ENCODE data around the gene REEP6. TPM values are rescaled to one million over a fixed set of nuclear protein-coding genes. Genes with fewer than 3 reads are reported as not detected.

REEP6 gene
- total RNA-seq, 2 donors from 2014 or later = 1.4 to 2.9 TPM

- Mint-ChIP-seq H3K36me3 (peaks cover 0 to 7% of the 10 kb centered on the region in 2 donors), H3K27ac (no peak overlapping the region), H3K9me3 (no peaks in the 10 kb centered on the region)
- ATAC-seq (no peak), DNase-seq (ENCODE audit: low spot score in 2 of 2) (no peak)
Measured at GRCh38 chr19:1453525-1454364, 37.2 kb upstream of the REEP6 start.

- H3K36me3 Mint-ChIP-seq = peaks cover 0 to 7% of the 10 kb centered on the region in 2 donors
- H3K9me3 Mint-ChIP-seq = no peaks in the 10 kb centered on the region
- no peak for DNase-seq (ENCODE audit: low spot score in 2 of 2)
- no peak overlapping the region for H3K27ac Mint-ChIP-seq
- peak in 1 of 2 donors; percentile 7 for ATAC-seq
Measured at GRCh38 chr19:1455002-1455335, 36.0 kb upstream of the REEP6 start.

DNA sequence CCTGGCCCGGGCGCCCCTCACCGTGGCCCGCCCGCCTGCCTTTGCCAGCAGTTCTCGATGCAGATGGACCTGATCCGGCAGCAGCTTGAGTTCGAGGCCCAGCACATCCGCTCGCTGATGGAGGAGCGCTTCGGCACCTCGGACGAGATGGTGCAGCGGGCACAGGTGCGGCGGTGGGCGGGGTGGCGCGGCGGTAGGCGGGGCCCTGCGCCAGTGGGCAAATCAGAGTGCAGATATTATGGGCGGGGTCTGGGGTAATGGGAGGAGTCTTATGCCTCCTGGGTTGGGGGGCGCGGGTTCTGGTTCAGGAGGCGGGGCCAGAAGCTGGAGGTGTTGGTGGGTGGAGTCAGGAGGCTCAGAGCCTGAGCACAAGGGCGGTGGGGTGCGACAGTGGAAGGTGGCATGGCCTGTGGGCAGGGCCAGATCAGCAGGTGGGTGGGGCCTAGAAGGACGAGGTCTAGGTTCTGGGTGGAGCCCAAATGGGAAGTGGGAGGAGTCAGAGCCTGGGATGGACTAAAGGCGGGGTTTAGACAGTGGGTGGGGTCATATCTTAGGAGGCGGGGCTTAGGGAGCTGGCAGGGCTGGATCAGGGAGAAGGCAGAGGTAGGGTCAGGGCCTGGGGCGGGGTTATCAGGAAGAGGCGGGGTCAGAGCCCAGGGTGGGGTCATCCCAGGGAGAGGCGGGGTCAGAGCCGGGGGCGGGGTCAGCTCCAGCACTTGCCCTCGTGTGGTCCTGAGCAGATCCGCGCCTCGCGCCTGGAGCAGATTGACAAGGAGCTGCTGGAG is 35.5 kb upstream of the REEP6 start:
- peak in 1 of 2 donors; percentile 74 for DNase-seq (ENCODE audit: low spot score in 2 of 2)
- Mint-ChIP-seq H3K9me3 (no peaks in the 10 kb centered on the region), H3K27ac (no peak overlapping the region), H3K36me3 (peaks cover 0 to 4% of the 10 kb centered on the region in 2 donors)
- peak; percentile 52 to 69 for ATAC-seq

- no peak for ATAC-seq
- H3K9me3 Mint-ChIP-seq = no peaks in the 10 kb centered on the region
- no peak for DNase-seq (ENCODE audit: low spot score in 2 of 2)
- no peak overlapping the region for H3K27ac Mint-ChIP-seq
- H3K36me3 Mint-ChIP-seq = no peaks in the 10 kb centered on the region
Measured at GRCh38 chr19:1456121-1456900, 34.7 kb upstream of the REEP6 start.

DNA sequence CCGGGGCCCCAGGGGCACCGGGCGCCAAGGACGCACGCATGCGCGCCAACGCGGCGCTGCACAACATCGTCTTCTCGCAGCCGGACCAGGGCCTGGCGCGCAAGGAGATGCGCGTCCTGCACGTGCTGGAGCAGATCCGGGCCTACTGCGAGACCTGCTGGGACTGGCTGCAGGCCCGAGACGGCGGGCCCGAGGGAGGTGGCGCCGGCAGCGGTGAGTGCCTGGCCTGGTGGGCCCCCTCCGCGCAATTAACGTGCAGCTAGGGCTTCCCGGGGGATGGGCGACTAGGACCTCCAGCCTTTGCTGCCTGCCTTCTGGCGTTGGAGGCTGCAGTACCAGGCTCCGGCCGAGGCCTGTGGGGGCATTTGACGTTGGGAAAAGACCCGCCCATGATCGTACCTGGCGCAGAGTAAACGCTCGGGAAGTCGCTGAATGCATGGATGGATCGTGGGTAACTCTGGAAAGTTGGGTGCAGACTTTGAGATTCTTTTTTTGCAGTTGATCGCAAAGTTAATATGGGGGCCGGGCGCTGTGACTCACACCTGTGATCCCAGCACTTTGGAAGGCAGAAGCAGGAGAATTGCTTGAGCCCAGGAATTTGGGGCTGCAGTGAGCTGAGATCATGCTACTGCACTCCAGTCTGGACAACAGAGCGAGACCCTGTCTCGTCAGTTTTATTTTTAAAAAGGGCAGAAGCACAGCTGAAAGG is 33.8 kb upstream of the REEP6 start:
- ATAC-seq (no peak), DNase-seq (ENCODE audit: low spot score in 2 of 2) (no peak)
- Mint-ChIP-seq H3K27ac (no peak overlapping the region), H3K36me3 (no peaks in the 10 kb centered on the region), H3K9me3 (no peaks in the 10 kb centered on the region)

DNA sequence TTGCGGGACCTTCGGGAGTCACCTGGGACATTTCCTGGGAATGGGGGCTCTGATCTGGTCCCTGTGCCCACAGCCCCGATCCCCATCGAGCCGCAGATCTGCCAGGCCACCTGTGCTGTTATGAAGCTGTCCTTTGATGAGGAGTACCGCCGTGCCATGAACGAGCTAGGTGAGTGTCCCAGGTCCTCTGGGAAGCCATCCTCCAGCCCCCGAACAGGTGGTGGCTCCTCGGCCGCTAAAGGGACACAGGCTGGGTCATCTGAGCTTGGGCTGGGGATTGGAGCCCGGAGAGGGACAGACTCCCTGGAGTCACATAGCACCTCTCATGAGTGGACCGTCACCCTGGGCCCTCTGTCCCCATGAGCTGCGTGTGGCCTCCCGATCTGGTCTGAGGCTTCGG is 33.1 kb upstream of the REEP6 start:
- DNase-seq (ENCODE audit: low spot score in 2 of 2) (no peak), ATAC-seq (no peak)
- no peaks in the 10 kb centered on the region for H3K9me3 Mint-ChIP-seq
- H3K27ac Mint-ChIP-seq = no peak overlapping the region
- no peaks in the 10 kb centered on the region for H3K36me3 Mint-ChIP-seq

DNA sequence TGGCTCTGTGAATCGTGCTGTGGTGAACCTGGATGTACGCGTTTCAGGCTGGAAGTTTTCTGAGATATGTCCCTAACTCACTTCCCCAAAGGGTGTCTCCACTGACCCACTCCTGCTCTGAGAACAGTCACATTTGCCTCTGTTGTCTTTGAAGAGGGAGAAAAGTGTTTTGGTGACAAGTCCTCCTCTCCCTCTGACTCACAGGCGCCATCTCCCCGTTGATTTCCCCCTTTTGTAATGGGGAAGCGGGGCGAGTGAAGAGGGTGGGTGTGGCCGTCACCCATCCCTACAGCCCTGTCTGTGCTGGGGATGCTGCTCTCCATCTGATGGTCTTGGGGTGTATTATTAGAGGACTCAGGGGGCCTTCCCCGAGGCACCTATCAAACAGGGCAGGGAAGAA is 31.5 kb upstream of the REEP6 start:
- DNase-seq (ENCODE audit: low spot score in 2 of 2) = no peak
- H3K9me3 Mint-ChIP-seq = no peaks in the 10 kb centered on the region
- ATAC-seq = no peak
- no peaks in the 10 kb centered on the region for H3K36me3 Mint-ChIP-seq
- no peak overlapping the region for H3K27ac Mint-ChIP-seq

DNA sequence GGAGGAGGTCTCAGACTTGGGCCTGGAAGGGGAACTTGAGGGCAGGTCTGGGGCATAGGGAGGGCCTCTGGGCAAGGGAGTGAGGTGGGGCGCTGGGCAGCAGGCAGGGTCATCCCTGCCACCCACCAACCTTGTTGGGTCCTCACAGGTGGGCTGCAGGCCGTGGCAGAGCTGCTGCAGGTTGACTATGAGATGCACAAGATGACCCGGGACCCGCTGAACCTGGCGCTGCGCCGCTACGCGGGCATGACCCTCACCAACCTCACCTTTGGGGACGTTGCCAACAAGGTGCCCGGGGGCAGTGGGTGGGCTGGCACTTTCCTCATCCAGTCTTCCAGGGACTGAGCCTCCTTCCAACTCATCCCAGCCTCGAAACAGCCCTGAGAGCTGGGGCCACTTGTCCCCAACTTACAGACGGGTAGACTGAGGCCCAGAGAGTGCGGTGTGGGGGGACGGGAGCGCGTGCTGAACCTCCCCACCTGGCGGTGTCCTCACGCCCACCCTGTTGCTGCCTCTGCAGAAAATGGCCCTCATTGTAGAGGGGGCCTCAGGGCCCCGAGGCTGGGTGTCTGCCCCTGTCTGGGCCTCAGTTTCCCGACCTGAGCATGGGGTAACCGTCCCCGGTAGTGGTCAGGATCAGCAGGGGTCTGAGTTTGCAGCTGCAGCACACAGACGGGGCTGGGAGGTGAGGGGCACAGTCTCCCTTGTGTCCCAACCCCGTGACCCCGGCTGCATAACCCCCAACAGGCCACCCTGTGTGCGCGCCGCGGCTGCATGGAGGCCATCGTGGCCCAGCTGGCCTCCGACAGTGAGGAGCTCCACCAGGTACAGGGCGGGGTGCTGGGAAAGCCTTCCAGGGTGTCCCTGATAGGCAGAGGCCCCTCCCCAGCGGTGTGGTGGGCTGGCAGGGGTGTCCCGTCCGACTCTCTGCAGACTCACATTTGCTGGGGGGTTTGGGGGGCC is 30.7 kb upstream of the REEP6 start:
- Mint-ChIP-seq H3K9me3 (no peaks in the 10 kb centered on the region), H3K27ac (no peak overlapping the region), H3K36me3 (no peaks in the 10 kb centered on the region)
- no peak for ATAC-seq
- no peak for DNase-seq (ENCODE audit: low spot score in 2 of 2)

GRCh38 chr19:1461862-1462261 is 29.1 kb upstream of the REEP6 start:
- Mint-ChIP-seq H3K27ac (no peak overlapping the region), H3K9me3 (no peaks in the 10 kb centered on the region), H3K36me3 (no peaks in the 10 kb centered on the region)
- ATAC-seq (no peak), DNase-seq (ENCODE audit: low spot score in 2 of 2) (no peak)

DNA sequence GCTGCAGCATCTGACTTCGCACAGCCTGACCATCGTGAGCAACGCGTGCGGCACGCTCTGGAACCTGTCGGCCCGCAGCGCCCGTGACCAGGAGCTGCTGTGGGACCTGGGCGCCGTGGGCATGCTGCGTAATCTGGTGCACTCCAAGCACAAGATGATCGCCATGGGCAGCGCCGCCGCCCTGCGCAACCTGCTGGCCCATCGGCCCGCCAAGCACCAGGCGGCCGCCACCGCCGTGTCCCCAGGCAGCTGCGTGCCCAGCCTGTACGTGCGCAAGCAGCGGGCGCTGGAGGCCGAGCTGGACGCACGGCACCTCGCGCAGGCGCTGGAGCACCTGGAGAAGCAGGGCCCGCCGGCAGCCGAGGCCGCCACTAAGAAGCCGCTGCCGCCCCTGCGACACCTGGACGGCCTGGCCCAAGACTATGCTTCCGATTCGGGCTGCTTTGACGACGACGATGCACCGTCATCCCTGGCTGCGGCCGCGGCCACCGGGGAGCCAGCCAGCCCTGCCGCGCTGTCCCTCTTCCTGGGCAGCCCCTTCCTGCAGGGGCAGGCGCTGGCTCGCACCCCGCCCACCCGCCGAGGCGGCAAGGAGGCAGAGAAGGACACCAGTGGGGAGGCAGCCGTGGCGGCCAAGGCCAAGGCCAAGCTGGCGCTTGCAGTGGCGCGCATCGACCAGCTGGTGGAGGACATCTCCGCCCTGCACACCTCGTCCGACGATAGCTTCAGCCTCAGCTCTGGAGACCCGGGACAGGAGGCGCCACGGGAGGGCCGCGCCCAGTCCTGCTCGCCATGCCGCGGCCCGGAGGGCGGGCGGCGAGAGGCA is 25.6 kb upstream of the REEP6 start:
- Mint-ChIP-seq H3K9me3 (no peaks in the 10 kb centered on the region), H3K36me3 (no peaks in the 10 kb centered on the region), H3K27ac (no peak overlapping the region)
- DNase-seq (ENCODE audit: low spot score in 2 of 2) (no peak), ATAC-seq (peak; percentile 31 to 39)

DNA sequence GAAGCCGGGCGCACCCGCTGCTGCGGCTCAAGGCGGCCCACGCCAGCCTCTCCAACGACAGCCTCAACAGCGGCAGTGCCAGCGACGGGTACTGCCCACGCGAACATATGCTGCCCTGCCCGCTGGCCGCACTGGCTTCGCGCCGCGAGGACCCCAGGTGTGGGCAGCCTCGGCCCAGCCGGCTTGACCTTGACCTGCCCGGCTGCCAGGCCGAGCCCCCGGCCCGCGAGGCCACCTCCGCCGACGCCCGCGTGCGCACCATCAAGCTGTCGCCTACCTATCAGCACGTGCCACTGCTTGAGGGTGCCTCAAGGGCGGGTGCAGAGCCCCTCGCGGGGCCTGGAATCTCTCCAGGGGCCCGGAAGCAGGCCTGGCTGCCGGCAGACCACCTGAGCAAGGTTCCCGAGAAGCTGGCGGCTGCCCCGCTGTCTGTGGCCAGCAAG is 24.9 kb upstream of the REEP6 start:
- H3K9me3 Mint-ChIP-seq = no peaks in the 10 kb centered on the region
- no peak for ATAC-seq
- no peak overlapping the region for H3K27ac Mint-ChIP-seq
- no peak for DNase-seq (ENCODE audit: low spot score in 2 of 2)
- no peaks in the 10 kb centered on the region for H3K36me3 Mint-ChIP-seq

GRCh38 chr19:1466461-1467214 is 24.3 kb upstream of the REEP6 start:
- Mint-ChIP-seq H3K9me3 (no peaks in the 10 kb centered on the region), H3K27ac (no peak overlapping the region), H3K36me3 (no peaks in the 10 kb centered on the region)
- no peak for ATAC-seq
- DNase-seq (ENCODE audit: low spot score in 2 of 2) = peak in 1 of 2 donors; percentile 21

DNA sequence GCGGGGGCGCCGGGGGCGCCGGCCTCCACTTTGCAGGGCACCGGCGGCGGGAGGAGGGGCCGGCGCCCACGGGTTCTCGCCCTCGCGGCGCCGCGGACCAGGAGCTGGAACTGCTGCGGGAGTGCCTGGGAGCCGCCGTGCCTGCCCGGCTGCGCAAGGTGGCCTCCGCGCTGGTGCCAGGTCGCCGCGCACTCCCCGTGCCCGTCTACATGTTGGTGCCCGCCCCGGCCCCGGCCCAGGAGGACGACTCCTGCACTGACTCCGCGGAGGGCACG is 23.8 kb upstream of the REEP6 start:
- no peaks in the 10 kb centered on the region for H3K9me3 Mint-ChIP-seq
- no peak for DNase-seq (ENCODE audit: low spot score in 2 of 2)
- no peak overlapping the region for H3K27ac Mint-ChIP-seq

GRCh38 chr19:1467490-1468273 is 23.3 kb upstream of the REEP6 start:
- DNase-seq (ENCODE audit: low spot score in 2 of 2) (peak in 1 of 2 donors; percentile 14), ATAC-seq (no peak)

More for the DNA sequence above, 23.8 kb upstream of the REEP6 start:
- H3K36me3 Mint-ChIP-seq = no peaks in the 10 kb centered on the region
- no peak for ATAC-seq

More at GRCh38 chr19:1467490-1468273, 23.3 kb upstream of the REEP6 start:
- Mint-ChIP-seq H3K27ac (no peak overlapping the region), H3K36me3 (no peaks in the 10 kb centered on the region), H3K9me3 (no peaks in the 10 kb centered on the region)
